ENCODE measurements around the gene SIK1. TPM values are rescaled to one million over a fixed set of nuclear protein-coding genes. Genes with fewer than 3 reads are reported as not detected.

The SIK1 gene
- total RNA-seq: 3.3 and 9.0 TPM in 2 replicates

DNA sequence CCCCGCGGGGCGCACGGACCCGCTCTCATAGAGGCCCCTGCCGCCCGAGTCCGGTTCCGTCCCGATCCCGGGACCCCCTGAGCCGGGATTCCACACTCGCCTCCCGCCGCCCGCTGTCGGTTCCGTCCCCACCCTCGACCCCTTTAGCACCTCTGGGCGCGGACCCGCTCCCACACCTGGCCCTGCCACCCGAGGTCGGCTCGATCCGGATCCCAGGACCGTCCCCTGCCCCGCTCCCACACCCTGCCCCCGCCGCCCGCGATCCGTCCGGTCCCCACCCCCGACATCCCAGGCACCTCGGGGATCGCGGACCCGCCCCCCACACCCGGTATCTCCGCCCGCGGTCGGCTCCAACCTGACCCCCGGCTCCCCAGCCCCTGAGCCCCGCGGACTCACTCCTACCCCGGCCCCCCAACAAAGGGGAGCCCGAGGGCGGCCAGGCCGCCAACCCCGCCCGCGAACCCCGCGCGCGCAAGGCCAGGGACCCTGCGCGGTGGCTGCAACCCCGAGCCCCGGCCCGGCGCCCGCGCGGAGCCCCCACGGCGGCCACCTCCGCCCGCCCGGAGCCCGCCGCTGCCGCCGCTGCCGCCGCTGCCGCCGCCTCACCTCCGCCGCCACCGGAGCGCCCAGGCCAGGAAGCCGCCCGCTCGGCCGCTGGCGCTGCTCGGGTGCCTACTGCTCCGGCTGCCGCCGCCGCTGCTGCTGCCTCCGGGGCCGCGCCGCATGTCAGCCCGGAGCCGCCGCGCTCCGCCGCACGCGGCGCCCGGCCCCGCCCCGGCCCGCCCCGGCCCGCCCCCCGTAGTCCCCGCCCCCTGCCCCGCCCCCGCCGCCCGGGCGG, at the start of gene SIK1:
SIK1 (minus strand) TSS at position 728 of the 838 bp plus-strand sequence. CDS start 953 bp downstream, outside the sequence.

Other genes with a start within 250 kb of the SIK1 start
- gene HSF2BP, start 232.4 kb upstream of the SIK1 start, total RNA-seq: 2.0 and 3.6 TPM in 2 replicates
- 19.3 and 33.3 TPM in 2 replicates for gene RRP1B, start 232.4 kb upstream of the SIK1 start, total RNA-seq

All from smooth muscle cell of the umbilical artery (primary cell).